Measurements from ENCODE around the gene COPA. TPM values are rescaled to one million over a fixed set of nuclear protein-coding genes. Genes with fewer than 3 reads are reported as not detected.

The COPA gene
- total RNA-seq, 4 donors from 2014 or later, result 74.9 to 99.8 (median 91.3) TPM

DNA sequence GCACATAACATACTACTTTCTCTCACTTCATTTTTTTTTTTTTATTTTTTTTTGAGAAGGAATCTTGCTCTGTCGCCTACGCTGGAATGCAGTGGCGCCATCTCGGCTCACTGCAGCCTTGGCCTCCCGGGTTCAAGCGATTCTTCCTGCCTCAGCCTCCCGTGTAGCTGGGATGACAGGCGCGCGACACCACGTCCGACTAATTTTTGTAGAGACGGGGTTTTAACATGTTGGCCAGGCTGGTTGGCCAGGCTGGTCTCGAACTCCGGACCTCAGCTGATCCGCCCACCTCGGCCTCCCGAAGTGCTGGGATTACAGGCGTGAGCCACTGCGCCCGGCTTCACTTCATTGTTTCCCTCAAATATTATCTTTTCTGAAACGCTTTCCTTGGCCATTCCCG is 57.5 kb downstream of the COPA start:
- WGBS, 2 donors, result 85 to 86% methylated on average over 19 to 23 of the region's 23 CpGs
- H3K27ac ChIP-seq, result peak overlapping the region in 2 of 4 donors; percentile 91 to 92
- DNase-seq, result no peak
- TF ChIP-seq POLR2A (IDR thresholded peaks at IDR 0.05) (no peak), CTCF (IDR thresholded peaks at IDR 0.05) (no peak)
- H3K9me3 ChIP-seq, result no peaks in the 10 kb centered on the region
- peak overlapping the region in 3 of 4 donors; percentile 77 to 87 (median 86) for H3K4me3 ChIP-seq
- peaks cover 17 to 42% (median 21%) of the 10 kb centered on the region in 3 donors for H3K4me1 ChIP-seq
- peaks cover 15 to 51% (median 35%) of the 10 kb centered on the region in 3 donors for H3K36me3 ChIP-seq
- H3K27me3 ChIP-seq, result no peaks in the 10 kb centered on the region
- intact Hi-C loops (cut with DNase I), result no loop called here

GRCh38 chr1:160284782-160285344 is 58.2 kb downstream of the COPA start, which contains the start of gene PEX19:
Gene PEX19 (minus strand): TSS chr1:160285133. CDS start chr1:160285124, 9 bp downstream.
- no peaks in the 10 kb centered on the region for H3K27me3 ChIP-seq
- H3K4me1 ChIP-seq, result peaks cover 17 to 42% (median 21%) of the 10 kb centered on the region in 3 donors
- H3K4me3 ChIP-seq, result peak within 1 kb of the TSS; percentile 62 to 87 (median 82)
- peak; percentile 78 for DNase-seq
- WGBS, 2 donors, result 0 to 1% methylated on average over 27 of the region's 27 CpGs
- H3K36me3 ChIP-seq, result peaks cover 16 to 51% (median 33%) of the 10 kb centered on the region in 3 donors
- intact Hi-C loops (cut with DNase I), result no loop called here
- peak within 1 kb of the TSS; percentile 84 to 92 (median 88) for H3K27ac ChIP-seq
- no peaks in the 10 kb centered on the region for H3K9me3 ChIP-seq
- peak in 3 of 4 donors; percentile 49 to 73 (median 53) for TF ChIP-seq POLR2A (IDR thresholded peaks at IDR 0.05)
- peak in 1 of 6 experiments; percentile 32 for TF ChIP-seq CTCF (IDR thresholded peaks at IDR 0.05)

DNA sequence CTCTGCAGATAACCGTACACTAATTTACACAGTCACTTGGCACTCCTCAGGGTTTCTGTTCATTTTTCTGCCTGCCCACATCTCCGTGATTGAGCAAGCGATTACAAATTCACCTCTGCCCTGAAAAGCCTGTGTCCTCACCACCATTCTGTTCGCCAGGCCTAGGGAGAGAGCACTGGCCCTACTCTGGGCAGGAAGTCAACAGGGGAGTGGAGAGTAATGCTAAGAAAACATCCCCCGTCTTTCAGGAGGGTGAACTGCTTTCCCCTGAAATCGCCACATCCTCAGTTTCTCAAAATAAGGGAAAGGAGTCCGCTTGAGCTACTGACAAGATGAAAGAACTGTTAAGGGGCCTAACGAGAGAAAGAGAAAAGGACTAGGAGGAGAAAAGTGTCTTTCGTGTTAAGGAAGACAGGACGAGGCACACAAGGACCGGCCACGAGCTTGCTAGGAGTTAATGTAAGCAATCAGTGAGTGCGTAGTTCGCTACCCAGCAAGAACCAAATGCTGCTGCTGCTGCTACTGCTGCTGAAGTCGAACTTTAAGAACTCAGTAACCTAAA is 58.7 kb downstream of the COPA start:
- H3K9me3 ChIP-seq, result no peaks in the 10 kb centered on the region
- TF ChIP-seq POLR2A (IDR thresholded peaks at IDR 0.05) (no peak), CTCF (IDR thresholded peaks at IDR 0.05) (no peak)
- H3K36me3 ChIP-seq, result peaks cover 22 to 51% (median 33%) of the 10 kb centered on the region in 3 donors
- intact Hi-C loops (cut with DNase I), result no loop called here
- H3K4me3 ChIP-seq, result peak overlapping the region; percentile 62 to 87 (median 82)
- no peak for DNase-seq
- no peaks in the 10 kb centered on the region for H3K27me3 ChIP-seq
- peak overlapping the region; percentile 84 to 92 (median 88) for H3K27ac ChIP-seq
- H3K4me1 ChIP-seq, result peaks cover 17 to 42% (median 21%) of the 10 kb centered on the region in 3 donors
- 1 to 2% methylated on average over 14 to 15 of the region's 15 CpGs for WGBS, 2 donors

GRCh38 chr1:160282807-160283206 is 60.2 kb downstream of the COPA start:
- H3K4me1 ChIP-seq, result peaks cover 17 to 42% (median 21%) of the 10 kb centered on the region in 3 donors
- H3K27ac ChIP-seq, result no peak overlapping the region
- intact Hi-C loops (cut with DNase I), result no loop called here
- no peaks in the 10 kb centered on the region for H3K9me3 ChIP-seq
- no peak for DNase-seq
- H3K36me3 ChIP-seq, result peaks cover 25 to 55% (median 44%) of the 10 kb centered on the region in 3 donors
- H3K4me3 ChIP-seq, result no peak overlapping the region
- H3K27me3 ChIP-seq, result no peaks in the 10 kb centered on the region
- WGBS, 2 donors, result 91 to 97% methylated on average over 4 to 7 of the region's 7 CpGs
- no peak for TF ChIP-seq CTCF (IDR thresholded peaks at IDR 0.05)
- TF ChIP-seq POLR2A (IDR thresholded peaks at IDR 0.05), result no peak

- H3K27ac ChIP-seq, result no peak overlapping the region
- no peak overlapping the region for H3K4me3 ChIP-seq
- no peak for DNase-seq
- H3K9me3 ChIP-seq, result no peaks in the 10 kb centered on the region
- 91 to 96% methylated on average over 2 to 4 of the region's 4 CpGs for WGBS, 2 donors
- intact Hi-C loops (cut with DNase I), result no loop called here
- peaks cover 0 to 2% (median under 1%) of the 10 kb centered on the region in 3 donors for H3K4me1 ChIP-seq
- TF ChIP-seq CTCF (IDR thresholded peaks at IDR 0.05) (no peak), POLR2A (IDR thresholded peaks at IDR 0.05) (no peak)
- H3K36me3 ChIP-seq, result peaks cover 25 to 75% (median 45%) of the 10 kb centered on the region in 3 donors
- no peaks in the 10 kb centered on the region for H3K27me3 ChIP-seq
Measured at GRCh38 chr1:160277987-160278386, 65.1 kb downstream of the COPA start.
